GM21360 (cell line): ENCODE results near the gene RHEX.
"Not testable (repeated sequence)": the region's sequence is repeated elsewhere in the genome, so short reads cannot be mapped to it uniquely, and the experiment has no call there.

Experiments used
- ATAC-seq: cut with Tn5 transposase; IDR thresholded peaks from one replicate; pipeline ENCODE4 v1.9.1; 2021; ENCODE audit warnings: mild to moderate bottlenecking, moderate library complexity; ENCODE audit not compliant: unreplicated experiment

Gene RHEX

DNA sequence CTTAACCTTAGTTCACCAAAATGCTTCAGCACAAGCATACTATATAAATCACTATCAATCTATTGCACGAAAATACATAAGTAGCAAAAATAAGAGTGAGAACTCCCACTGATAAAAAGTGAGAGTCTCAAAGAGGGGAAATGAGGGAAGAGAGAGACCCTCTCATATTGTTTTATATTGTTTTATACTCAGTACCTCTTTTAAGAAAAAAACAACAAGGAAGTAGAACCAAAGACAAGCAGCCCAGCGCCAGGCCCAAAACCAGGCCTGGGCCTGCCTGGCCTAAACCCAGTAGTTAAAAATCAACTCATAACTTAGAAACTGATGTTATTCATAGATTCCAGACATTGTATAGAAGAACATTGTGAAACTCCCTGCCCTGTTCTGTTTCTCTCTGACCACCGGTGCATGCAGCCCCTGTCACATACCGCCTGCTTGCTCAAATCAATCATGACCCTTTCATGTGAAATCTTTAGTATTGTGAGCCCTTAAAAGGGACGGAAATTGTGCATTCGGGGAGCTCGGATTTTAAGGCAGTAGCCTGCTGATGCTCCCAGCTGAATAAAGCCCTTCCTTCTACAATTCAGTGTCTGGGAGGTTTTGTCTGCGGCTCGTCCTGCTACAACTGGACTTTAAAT lies 5.4 kb downstream of the RHEX start:
- not testable (repeated sequence) for ATAC-seq

DNA sequence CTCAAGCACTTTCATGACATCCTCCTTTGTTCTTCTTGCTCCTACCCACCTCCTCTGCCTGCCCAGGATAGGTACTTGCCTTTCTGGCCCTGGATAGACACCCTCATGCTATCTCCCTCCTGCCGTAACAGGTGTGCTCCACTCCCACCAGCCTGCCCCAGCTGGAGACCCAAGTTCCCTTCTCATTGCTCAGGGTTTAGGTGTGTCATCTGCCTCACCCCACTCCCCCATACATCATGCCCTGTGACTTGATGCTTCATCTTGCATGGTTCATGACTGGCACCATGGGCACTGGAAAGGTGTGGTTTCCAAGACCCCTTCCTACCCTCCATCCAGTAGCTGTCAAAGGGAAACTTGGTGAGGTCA lies 5.9 kb downstream of the RHEX start:
- ATAC-seq, result no peak

DNA sequence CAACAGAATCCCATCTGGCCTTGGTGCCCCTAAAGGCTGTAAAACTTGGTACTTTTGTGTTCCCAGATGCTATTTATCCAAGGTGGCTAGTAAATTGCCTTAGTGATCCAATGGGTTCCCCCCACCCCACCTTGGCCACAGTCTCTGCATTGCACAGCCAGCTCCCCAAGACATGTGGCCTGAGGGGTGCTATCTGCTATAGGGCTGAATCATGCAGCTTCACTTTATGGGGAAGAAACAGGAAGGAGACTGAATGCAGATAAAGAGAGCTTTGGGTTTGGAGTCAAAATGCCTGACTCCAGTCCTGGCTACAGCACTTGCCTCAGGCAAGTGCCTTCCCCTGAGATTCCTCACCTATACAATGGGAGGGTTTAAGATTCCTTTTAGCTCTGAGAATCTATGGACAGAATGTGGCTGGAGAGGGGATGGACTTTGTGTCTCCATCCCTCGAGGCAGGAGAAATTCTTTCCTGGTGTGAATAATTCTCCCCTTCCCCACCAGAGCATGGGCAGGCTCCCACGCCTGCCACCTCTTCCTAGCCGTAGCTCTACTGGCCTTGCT lies 6.5 kb downstream of the RHEX start:
- ATAC-seq, result no peak

DNA sequence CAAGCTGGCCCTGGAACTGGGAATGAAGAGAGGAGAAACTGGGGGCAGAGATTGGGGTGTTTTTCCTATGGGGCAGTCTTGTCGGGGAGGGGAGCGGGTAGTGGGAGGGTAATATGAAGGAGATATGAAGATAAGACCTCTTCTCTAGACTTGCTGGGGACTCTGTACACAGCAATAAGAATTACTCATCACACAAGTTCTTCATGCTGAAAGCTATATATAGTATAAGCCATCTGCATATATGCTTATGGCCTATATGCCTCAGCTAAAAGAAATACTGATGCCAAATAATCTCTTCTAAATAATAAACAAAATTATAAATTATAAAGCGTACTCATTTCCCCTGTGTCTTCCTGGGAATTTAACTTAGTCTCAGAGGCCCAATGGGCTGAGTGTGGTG lies 7.9 kb downstream of the RHEX start:
- no peak for ATAC-seq

DNA sequence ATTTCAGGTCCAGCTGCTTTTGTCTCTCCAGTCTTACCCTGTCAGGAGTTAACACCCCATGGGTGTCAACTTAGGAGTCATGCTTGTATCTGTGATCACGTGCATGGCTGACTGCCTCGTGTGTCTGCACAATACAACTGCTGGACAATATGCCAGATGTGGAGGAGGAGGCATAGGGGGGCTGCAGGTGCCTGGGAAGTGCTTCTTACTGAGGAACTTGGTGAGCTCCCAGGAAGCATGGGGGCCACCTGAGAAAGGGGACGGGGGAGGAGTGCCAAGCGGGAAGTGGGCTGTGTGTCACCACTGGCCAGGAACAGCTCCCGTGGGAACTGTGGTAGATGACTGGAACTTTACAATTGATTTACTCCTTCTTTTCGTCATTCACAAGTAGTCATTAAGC lies 9.5 kb downstream of the RHEX start:
- ATAC-seq, result no peak

DNA sequence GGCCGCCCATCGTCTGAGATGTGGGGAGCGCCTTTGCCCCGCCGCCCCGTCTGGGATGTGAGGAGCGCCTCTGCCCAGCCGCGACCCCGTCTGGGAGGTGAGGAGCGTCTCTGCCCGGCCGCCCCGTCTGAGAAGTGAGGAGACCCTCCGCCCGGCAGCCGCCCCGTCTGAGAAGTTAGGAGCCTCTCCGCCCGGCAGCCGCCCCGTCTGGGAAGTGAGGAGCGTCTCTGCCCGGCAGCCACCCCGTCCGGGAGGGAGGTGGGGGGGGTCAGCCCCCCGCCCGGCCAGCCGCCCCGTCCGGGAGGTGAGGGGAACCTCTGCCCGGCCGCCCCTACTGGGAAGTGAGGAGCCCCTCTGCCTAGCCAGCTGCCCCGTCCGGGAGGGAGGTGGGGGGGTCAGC lies 11.0 kb downstream of the RHEX start:
- ATAC-seq, result not testable (repeated sequence)

DNA sequence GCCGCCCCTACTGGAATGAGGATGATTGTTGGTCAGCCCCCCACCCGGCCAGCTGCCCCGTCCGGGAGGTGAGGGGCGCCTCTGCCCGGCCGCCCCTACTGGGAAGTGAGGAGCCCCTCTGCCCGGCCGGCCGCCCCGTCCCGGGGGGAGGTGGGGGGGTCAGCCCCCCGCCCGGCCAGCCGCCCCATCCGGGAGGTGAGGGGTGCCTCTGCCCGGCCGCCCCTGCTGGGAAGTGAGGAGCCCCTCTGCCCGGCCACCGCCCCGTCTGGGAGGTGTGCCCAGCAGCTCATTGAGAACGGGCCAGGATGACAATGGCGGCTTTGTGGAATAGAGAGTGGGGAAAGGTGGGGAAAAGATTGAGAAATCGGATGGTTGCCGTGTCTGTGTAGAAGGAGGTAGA lies 11.5 kb downstream of the RHEX start:
- ATAC-seq, result not testable (repeated sequence)

DNA sequence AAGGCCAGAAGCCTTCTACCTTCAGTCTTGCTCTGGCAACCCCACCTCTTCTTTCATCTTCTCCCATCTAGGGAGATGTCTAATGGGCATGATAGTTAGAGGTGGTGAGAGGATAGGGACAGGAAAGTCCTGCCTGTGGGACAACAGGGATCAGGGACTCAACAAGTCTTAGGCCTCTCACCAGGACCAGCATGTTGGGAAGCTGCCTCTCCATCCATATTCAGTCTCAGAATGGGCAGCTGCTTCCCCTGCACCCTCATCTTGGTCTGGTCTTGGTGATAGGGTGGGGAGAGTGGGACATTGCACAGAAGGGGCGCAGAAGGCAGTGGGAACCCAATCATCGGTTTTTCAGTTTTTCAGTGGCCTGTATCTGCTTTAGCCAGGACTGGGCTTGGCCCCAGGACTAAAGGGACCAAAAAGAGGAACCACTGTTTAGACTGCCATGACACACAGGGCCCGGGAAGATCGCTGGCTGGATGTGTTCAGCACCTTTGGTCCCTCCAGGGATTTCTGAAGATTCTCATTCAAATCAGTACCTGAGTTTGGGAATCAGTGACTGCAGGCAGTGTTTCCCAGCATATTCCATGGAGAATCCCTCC lies 12.7 kb downstream of the RHEX start:
- ATAC-seq, result no peak

DNA sequence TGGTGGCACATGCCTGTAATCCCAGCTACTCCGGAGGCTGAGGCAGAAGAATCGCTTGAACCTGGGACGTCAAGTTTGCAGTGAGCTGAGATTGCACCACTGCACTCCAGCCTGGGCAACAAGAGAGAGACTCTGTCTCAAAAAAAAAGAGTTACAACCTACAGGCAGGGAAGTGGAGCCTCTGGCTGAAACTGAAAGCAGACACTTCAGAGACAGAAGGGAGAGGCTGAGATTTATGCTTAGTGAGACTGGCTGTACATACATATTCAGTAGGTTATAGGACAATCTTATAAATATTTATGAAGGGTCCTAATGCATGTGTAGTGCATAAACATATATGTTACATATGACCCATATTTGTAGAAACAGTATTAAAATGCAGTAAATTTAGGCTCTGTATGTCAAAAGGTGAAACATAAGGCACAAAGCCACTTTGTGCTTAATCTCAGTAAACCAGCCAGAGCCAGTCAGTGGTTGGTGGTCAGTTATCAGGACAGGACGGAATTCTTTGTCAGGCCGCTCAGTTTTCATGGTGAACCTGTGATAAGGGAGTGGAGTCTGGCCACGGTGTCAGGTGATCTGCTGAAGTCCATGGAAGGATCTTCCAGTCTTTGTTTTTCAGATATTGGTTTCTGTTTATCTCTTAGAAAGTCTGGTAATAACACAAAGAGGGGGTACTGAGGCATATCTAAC lies 13.7 kb downstream of the RHEX start:
- ATAC-seq, result peak; percentile 66

DNA sequence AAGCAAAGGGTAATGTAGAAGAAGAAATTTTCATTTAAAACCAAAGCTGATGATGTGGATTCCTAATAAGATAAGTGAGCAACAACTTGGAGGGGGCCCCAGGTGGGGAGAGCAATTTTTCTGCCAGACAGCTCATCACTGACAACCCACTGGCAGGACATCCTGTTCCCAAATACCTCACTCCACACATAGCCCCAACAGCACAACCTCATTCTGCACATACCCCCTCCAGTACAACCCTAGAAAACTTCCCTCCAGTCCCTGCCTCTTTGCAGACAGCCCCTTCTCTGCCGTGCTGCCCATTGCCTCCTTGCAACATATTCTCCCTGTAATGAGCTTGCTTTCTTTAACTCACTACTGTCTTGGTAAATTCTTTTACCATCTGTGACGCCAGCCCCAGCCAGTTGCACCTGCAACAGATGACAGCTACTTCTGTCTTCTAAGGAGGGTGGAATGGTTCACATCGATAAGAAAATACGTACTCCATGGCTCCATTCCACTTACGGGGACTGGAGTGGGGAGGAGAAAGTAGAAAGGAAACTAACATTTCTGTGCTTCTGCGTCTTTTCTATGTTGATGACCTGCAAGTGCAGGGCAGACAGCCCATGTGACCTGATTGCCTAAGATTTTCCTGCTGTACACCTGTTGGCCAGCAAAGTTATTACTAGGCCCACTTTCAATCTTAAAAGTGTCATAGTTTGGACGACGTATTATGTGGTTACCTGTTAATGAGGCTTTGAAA lies 14.7 kb downstream of the RHEX start:
- ATAC-seq, result no peak

DNA sequence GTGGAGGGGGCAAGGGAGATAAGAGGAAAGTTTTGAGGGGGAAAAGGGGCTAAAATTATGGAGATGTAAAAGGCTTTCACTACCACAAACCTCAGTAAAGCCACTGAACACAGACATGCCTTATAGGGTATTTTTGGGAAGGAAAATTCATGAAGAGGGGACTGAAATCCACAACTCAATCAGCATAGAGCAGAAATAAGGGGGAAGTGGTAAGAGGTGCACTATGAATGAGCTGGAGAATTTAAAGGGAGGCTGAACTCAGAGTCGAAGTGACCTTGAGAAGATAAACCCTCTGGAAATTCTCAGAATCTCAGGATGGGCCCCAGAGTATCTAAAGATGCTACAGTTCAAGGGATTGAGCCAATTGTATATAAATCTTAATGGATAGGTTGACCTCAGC lies 15.3 kb downstream of the RHEX start:
- ATAC-seq, result no peak

DNA sequence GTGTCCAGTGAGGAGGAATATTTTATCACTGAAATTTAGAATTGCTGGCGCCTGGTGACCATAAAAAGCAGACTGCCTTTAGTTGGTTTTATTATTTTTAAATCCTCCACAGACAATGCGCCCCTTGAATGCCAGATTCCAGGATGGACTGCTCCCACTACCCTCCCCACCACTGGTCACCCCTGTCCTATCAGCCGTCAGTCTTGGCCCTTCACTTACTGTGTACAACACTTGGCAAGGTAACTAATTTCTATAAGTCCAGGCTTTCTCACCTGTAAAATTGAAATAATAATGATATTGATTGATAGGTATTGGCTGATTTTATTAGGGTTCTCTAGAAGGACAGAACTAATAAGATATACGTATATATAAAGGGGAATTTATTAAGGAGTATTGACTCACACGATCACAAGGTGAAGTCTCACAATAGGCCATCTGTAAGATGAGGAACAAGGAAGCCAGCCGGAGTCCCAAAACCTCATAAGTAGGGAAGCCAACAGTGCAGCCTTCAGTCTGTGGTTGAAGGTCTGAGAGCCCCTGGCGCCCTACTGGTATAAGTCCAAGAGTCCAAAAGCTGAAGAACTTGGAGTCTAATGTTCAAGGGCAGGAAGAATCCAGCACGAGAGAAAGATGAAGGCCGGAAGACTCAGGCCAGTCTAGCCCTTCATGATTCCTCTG lies 17.8 kb downstream of the RHEX start:
- ATAC-seq, result no peak

DNA sequence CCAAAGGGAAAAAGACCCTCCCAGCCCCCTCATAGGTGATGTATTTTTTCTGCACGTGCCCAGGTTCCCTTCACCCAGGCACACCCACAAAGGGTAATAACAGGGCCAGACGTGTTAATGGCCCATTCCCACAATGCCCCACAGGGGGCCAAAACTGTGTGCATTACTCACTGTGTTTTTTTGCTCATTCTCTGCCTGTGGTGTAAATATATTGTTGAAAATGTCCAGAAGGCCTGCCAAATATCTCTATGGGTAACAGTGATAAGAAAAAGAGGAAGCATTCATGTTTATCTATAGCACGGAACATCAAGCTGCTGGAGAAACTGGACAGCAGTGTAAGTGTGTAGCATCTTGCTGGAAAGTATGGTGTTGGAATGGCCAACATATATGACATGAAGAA lies 21.9 kb downstream of the RHEX start:
- no peak for ATAC-seq

DNA sequence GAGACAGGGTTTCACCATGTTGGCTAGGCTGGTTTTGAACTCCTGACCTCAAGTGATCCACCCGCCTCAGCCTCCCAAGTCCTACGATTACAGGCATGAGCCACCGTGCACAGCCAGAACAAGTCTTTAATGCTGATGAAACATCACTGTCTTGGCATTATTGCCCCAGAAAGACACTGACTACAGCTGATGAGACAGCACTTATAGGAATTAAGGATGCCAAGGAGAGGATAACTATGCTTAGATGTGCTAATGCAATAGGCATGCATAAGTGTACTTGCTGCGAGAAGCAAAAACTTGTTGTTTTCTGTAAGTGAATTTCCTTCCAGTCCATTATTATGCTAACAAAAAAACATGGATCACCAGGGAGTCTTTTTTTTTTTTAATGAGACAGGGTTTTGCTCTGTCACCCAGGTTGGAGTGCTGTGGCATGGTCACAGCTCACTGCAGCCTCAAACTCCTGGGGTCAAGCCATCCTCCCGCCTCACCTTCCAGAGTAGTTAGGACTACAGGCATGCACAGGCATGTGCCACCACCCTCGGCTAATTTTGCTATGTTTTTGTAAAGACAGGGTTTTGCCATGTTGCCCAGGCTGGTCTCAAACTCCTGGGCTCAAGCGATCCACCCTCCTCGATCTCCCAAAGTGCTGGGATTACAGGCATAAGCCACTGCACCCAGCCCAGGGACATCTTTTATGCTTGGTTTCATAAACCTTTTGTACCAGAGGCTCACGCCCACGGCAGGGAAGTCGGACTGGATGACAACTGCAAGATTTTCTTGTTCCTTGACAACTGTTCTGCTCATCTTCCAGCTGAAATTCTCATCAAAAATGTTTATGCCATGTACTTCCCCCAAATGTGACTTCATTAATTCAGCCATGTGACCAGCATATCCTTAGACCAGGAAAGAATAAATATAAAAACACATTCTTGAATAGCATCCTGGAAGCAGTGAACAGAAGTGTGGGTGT lies 23.1 kb downstream of the RHEX start:
- ATAC-seq, result no peak

DNA sequence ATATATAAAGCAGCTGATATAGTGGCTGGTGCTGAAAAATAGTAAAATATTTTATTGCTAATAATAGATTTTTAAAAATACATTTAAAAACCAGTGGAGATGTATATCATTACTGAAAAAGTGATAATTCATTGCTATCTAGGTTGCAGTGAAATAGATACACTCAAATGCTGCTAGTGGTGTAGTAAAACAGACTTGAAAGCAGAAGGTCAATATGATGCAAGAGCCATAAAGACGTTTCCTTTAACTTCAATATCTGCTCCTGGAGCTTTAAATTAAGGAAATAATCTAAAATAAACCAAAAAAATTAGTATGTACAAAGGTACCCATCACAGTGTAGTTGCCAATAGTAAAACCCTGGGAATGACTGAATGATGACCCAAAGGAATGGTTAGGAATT lies 26.2 kb downstream of the RHEX start:
- no peak for ATAC-seq

DNA sequence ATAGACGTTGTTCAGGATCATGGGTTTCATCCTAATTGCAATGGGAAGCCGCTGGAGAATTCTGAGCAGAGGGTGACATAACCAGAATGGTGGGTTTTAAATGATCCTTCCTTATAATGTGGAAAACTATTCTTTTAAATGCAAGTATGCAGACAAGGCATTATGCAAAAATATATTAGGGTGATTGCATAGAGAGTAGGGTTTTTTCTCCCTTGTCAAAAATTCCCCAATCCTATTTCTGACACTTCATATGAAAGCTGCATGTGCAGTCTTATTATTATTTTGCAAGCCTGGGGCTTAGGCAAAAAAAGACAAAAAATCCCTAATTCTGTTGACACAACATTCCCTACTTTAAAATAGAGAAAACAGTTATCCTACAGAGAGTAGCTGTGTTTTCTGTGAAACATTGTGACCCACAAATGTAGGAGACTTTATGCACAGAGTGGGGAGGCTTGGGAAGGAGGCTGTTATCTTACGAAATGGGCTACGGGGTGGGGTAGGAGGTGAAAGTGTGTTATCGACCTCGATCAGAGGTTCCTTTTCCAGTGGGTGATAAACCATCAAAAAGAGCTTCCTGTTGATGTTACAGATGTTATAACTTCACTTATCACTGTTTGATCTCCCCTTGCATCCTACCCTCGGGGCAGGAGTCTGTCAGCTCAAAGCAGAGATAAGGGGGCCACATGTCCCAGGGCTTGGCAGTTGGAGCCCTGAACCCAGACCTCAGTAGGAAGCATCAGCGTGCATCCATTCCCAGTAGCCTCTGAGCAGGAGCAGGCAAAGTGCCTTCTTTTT lies 27.2 kb downstream of the RHEX start:
- ATAC-seq, result no peak

DNA sequence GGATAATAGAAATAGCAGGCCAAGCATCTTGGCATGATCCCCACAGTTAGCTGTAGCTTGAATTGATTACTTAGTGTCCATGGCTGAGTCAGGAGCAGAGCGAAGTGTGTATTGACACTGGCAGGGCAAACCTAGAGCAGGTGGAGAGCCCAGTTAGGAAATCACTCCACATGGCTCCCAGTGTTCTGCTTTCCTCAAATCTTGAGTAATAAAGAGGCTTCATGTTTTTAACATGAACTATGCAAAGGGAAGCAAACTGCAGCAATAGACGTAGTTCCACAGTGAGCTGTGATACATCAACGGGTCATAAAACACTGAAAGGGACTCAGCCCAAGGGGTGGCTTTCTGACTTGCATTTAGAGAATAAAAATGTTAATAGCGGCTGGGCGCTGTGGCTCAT lies 28.9 kb downstream of the RHEX start:
- no peak for ATAC-seq

DNA sequence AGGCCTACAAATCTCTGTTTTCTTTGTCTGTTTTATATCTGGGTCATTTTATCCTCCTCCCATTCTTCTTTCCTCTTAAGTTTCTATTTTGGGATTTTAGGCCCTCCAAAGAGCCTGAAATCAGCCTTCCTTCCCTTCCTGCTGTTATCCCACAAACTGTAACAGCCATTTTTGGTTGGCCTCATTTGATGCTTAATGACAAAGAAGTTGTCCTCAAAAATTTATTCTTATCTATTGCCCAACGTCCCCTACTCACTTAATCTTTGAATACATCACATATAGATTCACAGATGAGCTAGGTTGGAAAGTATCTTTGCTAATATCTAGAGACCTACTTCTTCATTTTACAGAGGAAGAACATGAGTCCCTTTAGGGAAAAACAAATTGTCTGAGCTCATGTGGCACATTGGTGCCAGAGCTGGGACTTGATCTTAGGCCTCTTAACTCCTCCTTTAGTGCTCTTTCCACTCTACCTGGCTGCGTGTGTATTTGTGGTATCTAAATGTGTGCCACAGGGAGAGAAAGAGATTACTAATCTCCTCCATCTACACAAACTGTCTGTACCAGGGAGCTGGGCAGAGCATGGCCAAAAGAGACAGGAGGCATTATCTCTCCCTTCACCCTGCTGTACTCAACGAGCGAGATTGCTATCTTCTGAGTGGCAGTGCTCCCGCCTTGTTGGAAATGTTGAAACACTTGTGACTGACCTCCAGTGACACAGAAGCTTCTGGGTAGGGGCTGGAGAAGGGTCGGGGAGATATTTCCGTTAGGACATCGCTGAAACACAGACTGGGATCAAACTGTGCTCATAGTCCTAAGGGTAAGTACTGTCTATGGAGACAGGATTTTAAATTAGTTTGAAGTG lies 30.1 kb downstream of the RHEX start:
- no peak for ATAC-seq
